Measurements from ENCODE around the gene DOCK11. TPM values are rescaled to one million over a fixed set of nuclear protein-coding genes. Genes with fewer than 3 reads are reported as not detected.

DOCK11 gene
- total RNA-seq, 1 donor from 2014 or later = 3.8 TPM

GRCh38 chrX:118553042-118553710, 57.6 kb downstream of the DOCK11 start:
- no peak overlapping the region for H3K4me3 ChIP-seq
- no peaks in the 10 kb centered on the region for H3K4me1 ChIP-seq
- intact Hi-C loops (cut with micrococcal nuclease) = no loop called here
- H3K27me3 ChIP-seq (ENCODE audit: low read depth) = no peaks in the 10 kb centered on the region
- DNase-seq = no peak
- no peaks in the 10 kb centered on the region for H3K9me3 ChIP-seq (replicated peaks)
- TF ChIP-seq CTCF (IDR thresholded peaks at IDR 0.05; ENCODE audit: borderline replicate concordance) = no peak
- no peaks in the 10 kb centered on the region for H3K36me3 ChIP-seq
- no peak overlapping the region for H3K27ac ChIP-seq (replicated peaks)

DNA sequence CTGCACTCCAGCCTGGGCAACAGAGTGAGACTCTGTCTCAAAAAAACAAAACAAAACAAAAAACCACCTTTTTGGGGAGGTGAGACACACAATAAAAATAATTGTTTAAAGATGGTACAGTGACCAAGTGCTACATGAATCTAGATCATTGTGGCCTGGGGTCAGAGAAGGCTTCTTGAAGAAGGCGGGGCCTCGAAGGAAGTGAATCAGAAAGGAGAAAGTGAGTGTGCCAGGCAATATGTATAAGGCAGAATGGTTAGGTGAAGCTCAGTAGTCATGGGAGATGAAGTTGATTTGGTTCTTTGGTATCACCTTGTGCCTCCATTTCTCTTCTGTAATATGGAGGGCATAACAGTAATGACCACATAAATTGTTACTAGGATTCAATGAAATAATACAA, 58.9 kb downstream of the DOCK11 start:
- Histone ChIP-seq H3K27me3 (ENCODE audit: low read depth) (no peaks in the 10 kb centered on the region), H3K36me3 (no peaks in the 10 kb centered on the region), H3K4me3 (no peak overlapping the region), H3K9me3 (replicated peaks) (no peaks in the 10 kb centered on the region), H3K4me1 (no peaks in the 10 kb centered on the region), H3K27ac (replicated peaks) (no peak overlapping the region)
- intact Hi-C loops (cut with micrococcal nuclease) = no loop called here
- no peak for DNase-seq
- no peak for TF ChIP-seq CTCF (IDR thresholded peaks at IDR 0.05; ENCODE audit: borderline replicate concordance)

GRCh38 chrX:118558926-118559325, 63.3 kb downstream of the DOCK11 start:
- Histone ChIP-seq H3K4me3 (no peak overlapping the region), H3K9me3 (replicated peaks) (no peaks in the 10 kb centered on the region), H3K4me1 (no peaks in the 10 kb centered on the region), H3K36me3 (no peaks in the 10 kb centered on the region), H3K27ac (replicated peaks) (no peak overlapping the region), H3K27me3 (ENCODE audit: low read depth) (no peaks in the 10 kb centered on the region)
- DNase-seq = no peak
- intact Hi-C loops (cut with micrococcal nuclease) = no loop called here
- TF ChIP-seq CTCF (IDR thresholded peaks at IDR 0.05; ENCODE audit: borderline replicate concordance) = no peak

DNA sequence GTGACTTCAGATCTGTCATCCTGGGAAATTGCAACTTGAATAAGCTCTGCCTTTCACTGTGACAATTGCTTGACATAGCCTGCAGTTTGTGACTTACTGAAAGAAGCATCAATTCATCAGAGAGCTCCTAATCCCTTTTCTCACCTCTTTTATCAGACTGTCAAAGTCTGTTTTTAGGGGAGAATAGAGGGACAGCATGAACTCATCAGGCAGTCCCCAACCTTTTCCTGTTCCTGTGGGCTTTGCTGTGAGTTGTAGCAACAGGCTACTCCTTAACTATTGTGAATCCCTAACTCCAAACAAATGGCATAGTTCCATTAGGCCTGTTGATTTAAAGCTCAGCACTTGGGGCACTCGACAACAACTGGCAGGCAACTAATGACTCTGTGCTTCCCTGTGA, 64.9 kb downstream of the DOCK11 start:
- no peak overlapping the region for H3K27ac ChIP-seq (replicated peaks)
- H3K4me3 ChIP-seq = no peak overlapping the region
- TF ChIP-seq CTCF (IDR thresholded peaks at IDR 0.05; ENCODE audit: borderline replicate concordance) = no peak
- DNase-seq = no peak
- H3K9me3 ChIP-seq (replicated peaks) = no peaks in the 10 kb centered on the region
- no peaks in the 10 kb centered on the region for H3K27me3 ChIP-seq (ENCODE audit: low read depth)
- H3K36me3 ChIP-seq = no peaks in the 10 kb centered on the region
- H3K4me1 ChIP-seq = no peaks in the 10 kb centered on the region
- intact Hi-C loops (cut with micrococcal nuclease) = no loop called here

DNA sequence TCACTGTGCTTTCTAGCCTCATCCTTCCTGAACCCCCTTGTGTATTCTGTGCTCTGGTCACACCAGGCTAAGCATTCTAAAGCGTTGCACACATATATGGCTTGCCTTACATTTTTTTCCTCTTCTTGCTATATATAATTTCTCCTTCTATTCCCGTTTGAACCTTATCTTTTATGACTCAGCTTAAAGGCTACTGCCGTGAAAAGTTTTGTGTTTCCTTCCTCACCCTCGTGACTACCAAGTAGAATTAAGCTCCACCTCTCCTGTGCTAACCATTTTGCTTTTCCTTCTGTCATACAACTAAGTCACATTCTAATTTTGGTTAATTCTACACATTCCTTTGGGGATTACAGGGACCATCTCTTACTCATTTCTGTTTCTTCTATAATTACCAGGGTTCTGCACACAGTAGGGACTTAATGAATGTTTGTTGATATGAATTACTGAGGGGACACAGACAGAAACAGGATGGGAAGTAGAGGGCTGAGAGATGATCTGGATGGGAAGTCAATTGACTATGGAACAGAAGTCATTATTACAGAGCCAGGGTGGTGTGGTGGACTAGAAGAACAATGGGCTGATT, 67.1 kb downstream of the DOCK11 start:
- Histone ChIP-seq H3K27ac (replicated peaks) (no peak overlapping the region), H3K9me3 (replicated peaks) (no peaks in the 10 kb centered on the region), H3K4me3 (no peak overlapping the region), H3K27me3 (ENCODE audit: low read depth) (no peaks in the 10 kb centered on the region), H3K36me3 (no peaks in the 10 kb centered on the region), H3K4me1 (no peaks in the 10 kb centered on the region)
- intact Hi-C loops (cut with micrococcal nuclease) = no loop called here
- DNase-seq = no peak
- no peak for TF ChIP-seq CTCF (IDR thresholded peaks at IDR 0.05; ENCODE audit: borderline replicate concordance)

Measured in left ventricle myocardium inferior (tissue), 1 donor.